Vagina (tissue), 2 donors: ENCODE data around the gene HOXA5. TPM values are rescaled to one million over a fixed set of nuclear protein-coding genes. Genes with fewer than 3 reads are reported as not detected.

Experiments used
- DNase-seq, 2 donors: peaks; one replicate each; pipeline ENCODE4 v3.0.0-alpha.2; 2017; ENCODE audit errors: extremely low spot score in 2 of 2
- H3K27ac ChIP-seq: fragments of 200-600 bp; sonication (generic); one replicate; pipeline ENCODE4 v1.5.1; 2019
- H3K27me3 ChIP-seq: fragments of 200-600 bp; sonication (generic); one replicate; pipeline ENCODE4 v1.5.1; 2019
- H3K36me3 ChIP-seq, 2 donors: fragments of 200-600 bp; sonication (generic); one replicate each; pipeline ENCODE4 v1.5.1; 2017 to 2019
- H3K4me1 ChIP-seq: fragments of 200-600 bp; sonication (generic); one replicate; pipeline ENCODE4 v1.5.1; 2019
- H3K4me3 ChIP-seq, 2 donors: fragments of 200-600 bp; sonication (generic); 1 replicate in 1 of 2; 2 replicates in 1 of 2; pipeline ENCODE4 v1.5.1; 2016 to 2019
- H3K9me3 ChIP-seq: fragments of 200-600 bp; sonication (generic); one replicate; pipeline ENCODE4 v1.5.1; 2019
- POLR2A ChIP-seq, 2 donors: fragments of 450-650 bp; IDR thresholded peaks; one replicate each; pipeline ENCODE4 v1.6.1; 2017; ENCODE audit warnings: antibody characterized with exemption in 2 of 2, mild to moderate bottlenecking in 2 of 2, moderate library complexity in 2 of 2
- POLR2AphosphoS5 ChIP-seq, 2 donors: sonication (generic); formaldehyde crosslinking; IDR thresholded peaks; one replicate each; pipeline ENCODE4 v1.9.0; 2017; ENCODE audit warnings: antibody characterized with exemption in 2 of 2, mild to moderate bottlenecking in 2 of 2, low read depth in 1 of 2; ENCODE audit not compliant: insufficient read depth in 1 of 2
- intact Hi-C: fragments of 100-400 bp; cut with DNase I; formaldehyde crosslinking; loops from one replicate; pipeline ENCODE4 v1.15.1; 2023
- total RNA-seq: library from RNA; depleted of rRNA; stranded (reverse); fragments of >200 nt; gene quantifications from one replicate; pipeline ENCODE4 v1.2.3, GENCODE V29; 2016
- TF ChIP-seq, protein P1 (sequence below), 3 experiments: fragments of 450-650 bp in 2 of 3; fragments of 200-600 bp in 1 of 3; sonication (generic) in 1 of 3; IDR thresholded peaks; one replicate each; pipeline ENCODE4 v1.5.1; 2017 to 2019; ENCODE audit warnings: antibody characterized with exemption in 3 of 3, mild to moderate bottlenecking in 2 of 3, moderate library complexity in 2 of 3

Gene HOXA5
- total RNA-seq, 1 donor from 2014 or later: 6.1 TPM

GRCh38 chr7:27131390-27131819, 12.1 kb downstream of the HOXA5 start:
- intact Hi-C loops: no loop called here
- H3K4me1 ChIP-seq: peaks cover 16% of the 10 kb centered on the region
- peak overlapping the region; percentile 60 to 86 for H3K4me3 ChIP-seq
- H3K27me3 ChIP-seq: no peaks in the 10 kb centered on the region
- H3K27ac ChIP-seq: peak overlapping the region; percentile 65
- H3K9me3 ChIP-seq: no peaks in the 10 kb centered on the region
- DNase-seq: no peak
- no peaks in the 10 kb centered on the region for H3K36me3 ChIP-seq
- TF ChIP-seq POLR2A (IDR thresholded peaks at IDR 0.05): no peak
- no peak for TF ChIP-seq POLR2AphosphoS5 (IDR thresholded peaks at IDR 0.05; ENCODE audit: insufficient read depth in 1 of 2, low read depth in 1 of 2)

DNA sequence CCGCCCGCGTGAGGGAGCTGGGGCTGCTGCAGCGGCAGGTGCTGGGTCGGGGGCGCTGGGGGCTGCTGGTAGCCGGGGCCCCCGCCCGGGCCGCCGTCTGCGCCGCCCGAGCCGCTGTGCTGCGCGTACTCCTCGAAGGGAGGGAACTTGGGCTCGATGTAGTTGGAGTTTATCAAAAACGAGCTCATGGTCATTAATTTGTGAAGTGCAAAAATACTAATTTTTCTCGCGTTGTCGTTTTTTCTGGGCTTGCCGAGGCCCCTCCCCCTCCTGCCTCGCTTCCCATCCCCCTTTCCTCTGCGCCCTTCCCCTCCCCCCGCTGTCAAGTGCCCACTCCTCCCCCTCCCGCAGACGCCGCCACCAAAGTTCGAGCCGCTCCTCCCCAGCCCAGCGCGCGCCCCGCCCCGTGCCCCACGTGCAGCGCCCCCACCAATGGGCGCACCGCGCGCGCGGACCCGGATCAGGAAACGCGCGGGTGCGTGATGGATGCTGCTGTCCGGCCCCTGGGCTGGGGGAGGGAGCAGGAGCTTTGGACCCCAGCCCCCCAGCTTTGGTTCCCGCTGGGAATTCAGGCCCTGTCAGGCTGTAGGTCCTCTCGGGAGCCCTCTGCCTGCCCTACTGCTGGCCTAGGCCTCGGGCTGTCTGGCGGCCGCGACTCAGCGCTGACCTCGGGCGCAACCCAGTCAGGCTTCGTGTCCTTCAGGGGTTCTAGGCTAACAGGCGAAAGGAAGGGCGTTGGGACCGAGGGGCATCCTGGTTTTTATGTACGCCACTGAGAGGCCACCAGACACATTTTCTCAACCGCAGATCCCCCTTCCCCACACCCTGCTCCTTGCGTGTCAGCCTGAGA, 12.7 kb downstream of the HOXA5 start, which contains the start of gene HOXA4:
Gene HOXA4 (minus strand): TSS at position 218 of the 850 bp plus-strand sequence. CDS start 24 bp downstream, at position 194.
- TF ChIP-seq POLR2A (IDR thresholded peaks at IDR 0.05): peak in 1 of 2 donors; percentile 34
- TF ChIP-seq POLR2AphosphoS5 (IDR thresholded peaks at IDR 0.05; ENCODE audit: insufficient read depth in 1 of 2, low read depth in 1 of 2): peak; percentile 64 to 88
- TF ChIP-seq, protein P1, sequence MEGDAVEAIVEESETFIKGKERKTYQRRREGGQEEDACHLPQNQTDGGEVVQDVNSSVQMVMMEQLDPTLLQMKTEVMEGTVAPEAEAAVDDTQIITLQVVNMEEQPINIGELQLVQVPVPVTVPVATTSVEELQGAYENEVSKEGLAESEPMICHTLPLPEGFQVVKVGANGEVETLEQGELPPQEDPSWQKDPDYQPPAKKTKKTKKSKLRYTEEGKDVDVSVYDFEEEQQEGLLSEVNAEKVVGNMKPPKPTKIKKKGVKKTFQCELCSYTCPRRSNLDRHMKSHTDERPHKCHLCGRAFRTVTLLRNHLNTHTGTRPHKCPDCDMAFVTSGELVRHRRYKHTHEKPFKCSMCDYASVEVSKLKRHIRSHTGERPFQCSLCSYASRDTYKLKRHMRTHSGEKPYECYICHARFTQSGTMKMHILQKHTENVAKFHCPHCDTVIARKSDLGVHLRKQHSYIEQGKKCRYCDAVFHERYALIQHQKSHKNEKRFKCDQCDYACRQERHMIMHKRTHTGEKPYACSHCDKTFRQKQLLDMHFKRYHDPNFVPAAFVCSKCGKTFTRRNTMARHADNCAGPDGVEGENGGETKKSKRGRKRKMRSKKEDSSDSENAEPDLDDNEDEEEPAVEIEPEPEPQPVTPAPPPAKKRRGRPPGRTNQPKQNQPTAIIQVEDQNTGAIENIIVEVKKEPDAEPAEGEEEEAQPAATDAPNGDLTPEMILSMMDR (IDR thresholded peaks at IDR 0.05): no peak
- intact Hi-C loops: no loop called here
- Histone ChIP-seq H3K9me3 (no peaks in the 10 kb centered on the region), H3K27ac (peak within 1 kb of the TSS; percentile 79), H3K4me3 (peak within 1 kb of the TSS; percentile 60 to 86), H3K4me1 (peaks cover 16% of the 10 kb centered on the region), H3K36me3 (no peaks in the 10 kb centered on the region), H3K27me3 (no peaks in the 10 kb centered on the region)
- no peak for DNase-seq

DNA sequence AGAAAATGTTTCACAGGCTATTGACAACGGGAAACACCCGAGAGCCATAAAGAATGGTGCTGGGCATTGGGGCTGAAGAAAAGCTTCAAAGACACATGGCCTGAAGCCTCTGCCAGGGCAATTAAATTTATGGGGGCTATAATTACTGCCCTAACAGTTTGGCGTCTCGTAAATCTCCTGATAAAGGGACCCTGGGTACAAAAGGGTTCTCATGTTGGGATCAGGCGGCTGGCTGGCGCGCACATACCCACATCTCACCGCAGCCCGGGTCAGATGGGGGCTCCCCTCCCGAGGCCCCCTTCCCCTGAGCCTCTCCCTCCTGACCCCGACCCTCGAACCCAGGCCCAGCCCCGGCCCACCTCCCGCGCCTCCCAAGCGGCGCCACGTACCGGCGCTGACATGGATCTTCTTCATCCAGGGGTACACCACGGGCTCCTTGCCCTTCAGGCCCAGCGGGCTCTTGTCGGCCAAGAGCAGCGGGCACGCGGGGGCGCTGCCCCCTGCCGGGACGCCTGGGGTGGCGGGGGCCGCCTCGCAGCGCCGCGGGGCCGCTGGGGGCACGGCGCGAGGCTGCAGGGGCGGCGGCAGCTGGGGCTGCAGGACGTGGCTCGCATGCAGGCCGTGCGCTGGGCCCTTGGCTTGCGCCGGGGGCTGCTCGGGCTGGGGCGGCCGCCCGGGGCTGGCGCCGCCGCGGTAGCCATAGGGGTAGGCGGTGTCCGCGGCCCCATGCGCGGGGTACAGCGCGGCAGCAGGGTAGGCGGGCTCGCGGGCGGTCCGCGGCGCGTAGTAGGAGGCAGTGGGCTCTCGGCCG, 13.5 kb downstream of the HOXA5 start:
- H3K9me3 ChIP-seq: no peaks in the 10 kb centered on the region
- TF ChIP-seq, protein P1 (IDR thresholded peaks at IDR 0.05): no peak
- TF ChIP-seq POLR2A (IDR thresholded peaks at IDR 0.05) (no peak), POLR2AphosphoS5 (IDR thresholded peaks at IDR 0.05; ENCODE audit: insufficient read depth in 1 of 2, low read depth in 1 of 2) (no peak)
- no peaks in the 10 kb centered on the region for H3K36me3 ChIP-seq
- intact Hi-C loops: no loop called here
- peak overlapping the region; percentile 79 for H3K27ac ChIP-seq
- H3K4me1 ChIP-seq: peaks cover 16% of the 10 kb centered on the region
- DNase-seq: no peak
- H3K4me3 ChIP-seq: peak overlapping the region; percentile 60 to 86
- H3K27me3 ChIP-seq: no peaks in the 10 kb centered on the region

- DNase-seq: no peak
- H3K36me3 ChIP-seq: no peaks in the 10 kb centered on the region
- H3K27ac ChIP-seq: no peak overlapping the region
- TF ChIP-seq POLR2A (IDR thresholded peaks at IDR 0.05): no peak
- no peak for TF ChIP-seq POLR2AphosphoS5 (IDR thresholded peaks at IDR 0.05; ENCODE audit: insufficient read depth in 1 of 2, low read depth in 1 of 2)
- TF ChIP-seq, protein P1 (IDR thresholded peaks at IDR 0.05): no peak
- H3K27me3 ChIP-seq: no peaks in the 10 kb centered on the region
- H3K9me3 ChIP-seq: no peaks in the 10 kb centered on the region
- peaks cover 16% of the 10 kb centered on the region for H3K4me1 ChIP-seq
- intact Hi-C loops: no loop called here
- no peak overlapping the region for H3K4me3 ChIP-seq
These were observed 14.4 kb downstream of the HOXA5 start for GRCh38 chr7:27128776-27129728.
